Vagina (tissue), 2 donors: ENCODE measurements around the gene UMOD.

Experiments
- CTCF ChIP-seq, 3 experiments: fragments of 450-650 bp in 2 of 3; fragments of 200-600 bp in 1 of 3; sonication (generic) in 1 of 3; IDR thresholded peaks; one replicate each; pipeline ENCODE4 v1.5.1; 2017 to 2019; ENCODE audit warnings: antibody characterized with exemption in 3 of 3, mild to moderate bottlenecking in 2 of 3, moderate library complexity in 2 of 3
- POLR2A ChIP-seq, 2 donors: fragments of 450-650 bp; IDR thresholded peaks; one replicate each; pipeline ENCODE4 v1.6.1; 2017; ENCODE audit warnings: antibody characterized with exemption in 2 of 2, mild to moderate bottlenecking in 2 of 2, moderate library complexity in 2 of 2

GRCh38 chr16:20289571-20289970 is 62.9 kb downstream of the UMOD start:
- TF ChIP-seq POLR2A (IDR thresholded peaks at IDR 0.05) (no peak), CTCF (IDR thresholded peaks at IDR 0.05) (no peak)
